Measurements from ENCODE around the gene ALKBH3. TPM values are rescaled to one million over a fixed set of nuclear protein-coding genes. Genes with fewer than 3 reads are reported as not detected.

The ALKBH3 gene
- total and polyA plus RNA-seq, 11 donors = 13.1 to 24.7 (median 20.5) TPM

DNA sequence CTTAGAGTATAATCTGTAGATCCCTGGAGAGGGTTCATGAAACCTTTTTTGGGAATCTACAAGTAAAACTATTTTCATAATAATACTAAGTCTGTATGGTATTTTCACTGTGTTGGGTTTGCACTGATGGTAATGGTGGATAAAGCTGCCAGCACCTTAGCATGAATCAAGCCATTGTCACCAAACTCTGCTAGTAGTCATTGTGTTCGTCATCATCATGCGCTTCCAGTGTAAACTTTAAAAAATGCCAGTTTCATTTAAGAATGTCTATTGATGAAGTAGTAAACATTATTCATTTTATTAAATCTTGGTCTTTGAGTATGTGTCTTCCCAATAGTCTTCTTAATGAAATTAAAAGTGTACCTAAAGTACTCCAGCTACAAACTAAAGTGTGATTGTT lies 15.0 kb downstream of the ALKBH3 start:
- Histone ChIP-seq H3K9me3 (no peaks in the 10 kb centered on the region), H3K4me1 (no peaks in the 10 kb centered on the region), H3K27ac (no peak overlapping the region), H3K27me3 (no peaks in the 10 kb centered on the region), H3K4me3 (no peak overlapping the region), H3K36me3 (peaks cover 3 to 100% (median 91%) of the 10 kb centered on the region in 9 donors)
- no peak for ATAC-seq
- intact Hi-C loops (cut with DNase I) = loop anchor here in 3 of 10 donors (5.0 to 10.0 kb wide), 3 partner anchors 42 to 61 kb away; partner anchors contain the start of gene C11orf96 (in 1 of the 3)
- DNase-seq = no peak
- TF ChIP-seq CTCF (IDR thresholded peaks at IDR 0.05) = no peak
- TF ChIP-seq POLR2A (IDR thresholded peaks at IDR 0.05) = no peak
- 92 to 98% (median 96%) methylated on average over 2 of the region's 2 CpGs for WGBS, 4 donors

- WGBS, 4 donors = 75 to 85% (median 81%) methylated on average over 7 of the region's 7 CpGs
- ATAC-seq (no peak), DNase-seq (no peak)
- intact Hi-C loops (cut with DNase I) = loop anchor here in 3 of 10 donors (5.0 to 10.0 kb wide), 3 partner anchors 39 to 64 kb away; partner anchors contain the start of gene C11orf96 (in 1 of the 3)
- H3K27ac ChIP-seq = no peak overlapping the region
- no peak overlapping the region for H3K4me3 ChIP-seq
- H3K27me3 ChIP-seq = no peaks in the 10 kb centered on the region
- no peaks in the 10 kb centered on the region for H3K4me1 ChIP-seq
- peaks cover 0 to 100% (median 90%) of the 10 kb centered on the region in 9 donors for H3K36me3 ChIP-seq
- TF ChIP-seq POLR2A (IDR thresholded peaks at IDR 0.05) = no peak
- TF ChIP-seq CTCF (IDR thresholded peaks at IDR 0.05) = no peak
- no peaks in the 10 kb centered on the region for H3K9me3 ChIP-seq
These were observed 17.9 kb downstream of the ALKBH3 start for GRCh38 chr11:43898574-43898973.

- Histone ChIP-seq H3K4me1 (no peaks in the 10 kb centered on the region), H3K9me3 (no peaks in the 10 kb centered on the region), H3K36me3 (peaks cover 0 to 100% (median 90%) of the 10 kb centered on the region in 9 donors), H3K27ac (no peak overlapping the region), H3K27me3 (no peaks in the 10 kb centered on the region), H3K4me3 (no peak overlapping the region)
- ATAC-seq = no peak
- TF ChIP-seq CTCF (IDR thresholded peaks at IDR 0.05) (no peak), POLR2A (IDR thresholded peaks at IDR 0.05) (no peak)
- DNase-seq = no peak
- WGBS, 4 donors = 87 to 91% (median 89%) methylated on average over 11 to 13 of the region's 13 CpGs
- intact Hi-C loops (cut with DNase I) = loop anchor here in 3 of 10 donors (5.0 to 10.0 kb wide), 3 partner anchors 38 to 64 kb away; partner anchors contain the start of gene C11orf96 (in 1 of the 3)
These were observed 18.5 kb downstream of the ALKBH3 start for GRCh38 chr11:43899094-43899493.

- H3K4me3 ChIP-seq = no peak overlapping the region
- H3K36me3 ChIP-seq = peaks cover 0 to 80% (median 73%) of the 10 kb centered on the region in 9 donors
- 92 to 97% (median 95%) methylated on average over 4 of the region's 4 CpGs for WGBS, 4 donors
- H3K27me3 ChIP-seq = no peaks in the 10 kb centered on the region
- DNase-seq = no peak
- H3K27ac ChIP-seq = no peak overlapping the region
- intact Hi-C loops (cut with DNase I) = loop anchor here in 2 of 10 donors (5.0 kb wide), 1 partner anchor 41 kb away; the partner anchor contains the start of gene C11orf96 (in 2 of the 2)
- ATAC-seq = no peak
- no peaks in the 10 kb centered on the region for H3K9me3 ChIP-seq
- no peak for TF ChIP-seq CTCF (IDR thresholded peaks at IDR 0.05)
- no peak for TF ChIP-seq POLR2A (IDR thresholded peaks at IDR 0.05)
- peaks cover 0 to 22% (median 15%) of the 10 kb centered on the region in 12 donors for H3K4me1 ChIP-seq
These were observed 20.9 kb downstream of the ALKBH3 start for GRCh38 chr11:43901551-43901950.

Measured in heart left ventricle (tissue), 16 donors.